ENCODE results near the gene TUBGCP6. TPM values are rescaled to one million over a fixed set of nuclear protein-coding genes. Genes with fewer than 3 reads are reported as not detected.

Gene TUBGCP6
- total and polyA plus RNA-seq, 2 donors (not counting 1 experiment from before 2014, with no cell fraction given), result 137 to 178 TPM

DNA sequence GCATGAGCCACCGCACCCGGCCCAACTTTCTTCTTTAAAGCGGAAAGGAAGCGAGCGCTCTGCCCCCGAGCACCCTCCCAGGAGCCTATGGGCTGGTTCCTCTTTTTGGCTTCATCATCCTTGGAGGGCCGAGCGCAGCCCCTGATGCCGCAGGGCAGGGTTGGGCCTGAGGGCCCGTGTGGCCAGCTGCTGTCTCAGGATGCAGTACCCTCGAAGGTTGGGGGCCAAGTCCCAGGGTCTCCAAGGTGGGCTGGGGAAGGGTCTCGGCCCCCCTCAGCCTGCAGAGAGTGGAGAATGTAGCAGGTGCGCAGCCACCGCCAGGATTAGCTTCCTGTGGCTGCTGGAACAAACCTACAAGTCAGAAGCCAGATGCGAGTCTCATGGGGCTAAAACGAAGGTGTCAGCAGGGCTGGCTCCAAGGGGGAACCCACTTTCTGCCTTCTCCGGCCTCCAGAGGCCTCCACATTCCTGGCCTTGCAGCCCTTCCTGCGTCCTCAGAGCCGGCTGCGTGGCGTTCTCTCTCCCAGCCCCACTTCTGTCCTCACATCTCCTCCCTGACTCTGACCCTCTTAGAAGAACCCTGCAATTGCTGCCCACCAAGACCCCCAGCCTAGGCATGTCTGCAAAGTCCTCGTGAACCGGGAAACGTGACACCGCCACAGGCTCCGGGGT is 71.4 kb downstream of the TUBGCP6 start:
- intact Hi-C loops (cut with micrococcal nuclease), result loop anchor here (1.0 to 2.0 kb wide), 3 partner anchors 11 to 37 kb away; no protein-coding TSS in a partner anchor
- ChIA-PET POLR2A (interaction anchor here (0.6 to 8.0 kb wide), 6 partner anchors 11 to 41 kb away, joined by 3 to 54 read pairs (median 3); no protein-coding TSS in a partner anchor), CTCF (interaction anchor here (0.7 to 4.1 kb wide), 3 partner anchors 11 to 227 kb away, joined by 3 to 13 read pairs (median 3); no protein-coding TSS in a partner anchor)
- DNase-seq (peak; percentile 71), ATAC-seq (ENCODE audit: low read depth) (peak; percentile 77)
- 25% methylated on average over 26 of the region's 26 CpGs for WGBS (ENCODE audit: insufficient coverage)
- Mint-ChIP-seq H3K4me3 (peak overlapping the region; percentile 26), H3K9me3 (ENCODE audit: insufficient read depth) (no peaks in the 10 kb centered on the region), H3K27ac (peak overlapping the region; percentile 20), H3K4me1 (peaks cover 35% of the 10 kb centered on the region), H3K27me3 (peaks cover 24% of the 10 kb centered on the region)
- H3K27me3 ChIP-seq (replicated peaks in 1 of 4; ENCODE audit: control extremely low read depth in 1 of 4, control insufficient read depth in 3 of 4, insufficient read depth in 4 of 4, low read length in 3 of 4), result peaks cover 0 to 23% (median 13%) of the 10 kb centered on the region in 4 experiments
- no peaks in the 10 kb centered on the region for H4K20me1 ChIP-seq (ENCODE audit: control insufficient read depth, insufficient read depth, low read length, poor library complexity, severe bottlenecking)
- peaks cover 0 to 5% (median 0%) of the 10 kb centered on the region in 3 donors for H3K9me3 ChIP-seq (ENCODE audit: control extremely low read depth in 1 of 3, control insufficient read depth in 2 of 3, insufficient read depth in 1 of 3, low read length in 2 of 3)
- peak overlapping the region; percentile 16 for H2AFZ ChIP-seq (ENCODE audit: insufficient read depth, low read depth, low read length, poor library complexity, severe bottlenecking)
- no peak overlapping the region for H3K27ac ChIP-seq (ENCODE audit: low read length in 2 of 2)
- H3K4me2 ChIP-seq (replicated peaks; ENCODE audit: low read depth, low read length, poor library complexity, severe bottlenecking), result peak overlapping the region; percentile 71
- no peak overlapping the region for H3K9ac ChIP-seq (ENCODE audit: low read length)
- H3K36me3 ChIP-seq (replicated peaks in 1 of 2; ENCODE audit: control extremely low read depth in 1 of 2, control insufficient read depth in 1 of 2, extremely low read depth in 1 of 2, insufficient read depth in 2 of 2, low read length in 1 of 2), result no peaks in the 10 kb centered on the region
- H3K4me3 ChIP-seq (ENCODE audit: control extremely low read depth in 1 of 5, extremely low read depth in 1 of 5, insufficient read depth in 1 of 5, low read depth in 2 of 5, low read length in 4 of 5), result peak overlapping the region in 1 of 5 experiments; percentile 7
- no peaks in the 10 kb centered on the region for H3K79me2 ChIP-seq (ENCODE audit: control insufficient read depth, insufficient read depth, low read length)
- peaks cover 33 to 36% of the 10 kb centered on the region in 2 donors for H3K4me1 ChIP-seq (ENCODE audit: control insufficient read depth in 2 of 2, insufficient read depth in 2 of 2, low read length in 2 of 2)
- no peak for TF ChIP-seq EZH2 (IDR thresholded peaks at IDR 0.05; ENCODE audit: borderline replicate concordance, insufficient read depth, low read depth, low read length, poor library complexity, severe bottlenecking)
- TF ChIP-seq, protein P1, sequence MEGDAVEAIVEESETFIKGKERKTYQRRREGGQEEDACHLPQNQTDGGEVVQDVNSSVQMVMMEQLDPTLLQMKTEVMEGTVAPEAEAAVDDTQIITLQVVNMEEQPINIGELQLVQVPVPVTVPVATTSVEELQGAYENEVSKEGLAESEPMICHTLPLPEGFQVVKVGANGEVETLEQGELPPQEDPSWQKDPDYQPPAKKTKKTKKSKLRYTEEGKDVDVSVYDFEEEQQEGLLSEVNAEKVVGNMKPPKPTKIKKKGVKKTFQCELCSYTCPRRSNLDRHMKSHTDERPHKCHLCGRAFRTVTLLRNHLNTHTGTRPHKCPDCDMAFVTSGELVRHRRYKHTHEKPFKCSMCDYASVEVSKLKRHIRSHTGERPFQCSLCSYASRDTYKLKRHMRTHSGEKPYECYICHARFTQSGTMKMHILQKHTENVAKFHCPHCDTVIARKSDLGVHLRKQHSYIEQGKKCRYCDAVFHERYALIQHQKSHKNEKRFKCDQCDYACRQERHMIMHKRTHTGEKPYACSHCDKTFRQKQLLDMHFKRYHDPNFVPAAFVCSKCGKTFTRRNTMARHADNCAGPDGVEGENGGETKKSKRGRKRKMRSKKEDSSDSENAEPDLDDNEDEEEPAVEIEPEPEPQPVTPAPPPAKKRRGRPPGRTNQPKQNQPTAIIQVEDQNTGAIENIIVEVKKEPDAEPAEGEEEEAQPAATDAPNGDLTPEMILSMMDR (IDR thresholded peaks at IDR 0.05), result no peak

DNA sequence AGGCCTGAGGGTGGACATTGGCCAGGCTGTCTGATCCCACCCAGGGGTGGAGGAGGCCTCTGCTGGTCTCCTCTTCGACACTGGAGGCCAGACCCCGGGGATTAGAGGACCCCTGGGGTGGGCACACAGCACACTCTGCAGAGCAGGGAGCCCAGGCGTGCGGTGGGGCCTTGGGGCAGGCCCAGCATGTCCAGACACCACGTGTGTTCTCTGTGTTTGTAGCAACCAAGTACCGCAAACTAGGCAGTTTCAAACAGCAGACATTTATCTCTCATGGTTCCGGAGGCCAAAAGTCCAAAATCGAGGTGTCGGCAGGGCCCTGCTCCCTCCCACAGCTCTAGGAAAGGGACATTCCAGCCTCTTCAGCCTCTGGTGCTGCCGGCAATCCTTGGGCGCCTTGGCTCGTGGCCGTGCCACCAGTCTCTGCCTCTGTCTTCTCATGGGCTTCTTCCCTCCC is 72.8 kb downstream of the TUBGCP6 start:
- Mint-ChIP-seq H3K4me3 (peak overlapping the region; percentile 45), H3K27ac (no peak overlapping the region)

More for the DNA sequence above, 72.8 kb downstream of the TUBGCP6 start:
- TF ChIP-seq EZH2 (IDR thresholded peaks at IDR 0.05; ENCODE audit: borderline replicate concordance, insufficient read depth, low read depth, low read length, poor library complexity, severe bottlenecking), result no peak
- TF ChIP-seq, protein P1 (IDR thresholded peaks at IDR 0.05), result no peak
- Histone ChIP-seq H3K4me2 (replicated peaks; ENCODE audit: low read depth, low read length, poor library complexity, severe bottlenecking) (no peak overlapping the region), H3K79me2 (ENCODE audit: control insufficient read depth, insufficient read depth, low read length) (no peaks in the 10 kb centered on the region), H3K27me3 (replicated peaks in 1 of 4; ENCODE audit: control extremely low read depth in 1 of 4, control insufficient read depth in 3 of 4, insufficient read depth in 4 of 4, low read length in 3 of 4) (peaks cover 0 to 27% (median 18%) of the 10 kb centered on the region in 4 experiments), H3K4me1 (ENCODE audit: control insufficient read depth in 2 of 2, insufficient read depth in 2 of 2, low read length in 2 of 2) (peaks cover 33 to 36% of the 10 kb centered on the region in 2 donors), H2AFZ (ENCODE audit: insufficient read depth, low read depth, low read length, poor library complexity, severe bottlenecking) (no peak overlapping the region), H3K9ac (ENCODE audit: low read length) (no peak overlapping the region), H3K9me3 (ENCODE audit: control extremely low read depth in 1 of 3, control insufficient read depth in 2 of 3, insufficient read depth in 1 of 3, low read length in 2 of 3) (peaks cover 0 to 2% (median 0%) of the 10 kb centered on the region in 3 donors), H4K20me1 (ENCODE audit: control insufficient read depth, insufficient read depth, low read length, poor library complexity, severe bottlenecking) (no peaks in the 10 kb centered on the region), H3K27ac (ENCODE audit: low read length in 2 of 2) (no peak overlapping the region), H3K4me3 (ENCODE audit: control extremely low read depth in 1 of 5, extremely low read depth in 1 of 5, insufficient read depth in 1 of 5, low read depth in 2 of 5, low read length in 4 of 5) (no peak overlapping the region), H3K36me3 (replicated peaks in 1 of 2; ENCODE audit: control extremely low read depth in 1 of 2, control insufficient read depth in 1 of 2, extremely low read depth in 1 of 2, insufficient read depth in 2 of 2, low read length in 1 of 2) (no peaks in the 10 kb centered on the region)
- H3K9me3 Mint-ChIP-seq (ENCODE audit: insufficient read depth), result no peaks in the 10 kb centered on the region
- ChIA-PET POLR2A (interaction anchor here (0.6 to 8.0 kb wide), 2 partner anchors 19 to 66 kb away, joined by 4 to 54 read pairs; no protein-coding TSS in a partner anchor), CTCF (interaction anchor here (1.0 to 1.7 kb wide), 3 partner anchors 18 to 27 kb away, joined by 3 to 4 read pairs (median 4); no protein-coding TSS in a partner anchor)
- H3K4me1 Mint-ChIP-seq, result peaks cover 31% of the 10 kb centered on the region
- DNase-seq (no peak), ATAC-seq (ENCODE audit: low read depth) (no peak)
- intact Hi-C loops (cut with micrococcal nuclease), result loop anchor here (2.0 kb wide), 2 partner anchors 19 to 39 kb away; no protein-coding TSS in a partner anchor
- WGBS (ENCODE audit: insufficient coverage), result 90% methylated on average over 13 of the region's 13 CpGs
- H3K27me3 Mint-ChIP-seq, result peaks cover 27% of the 10 kb centered on the region

Measured in B cell (primary cell).